ENCODE data around the gene CHM.

CHM gene

DNA sequence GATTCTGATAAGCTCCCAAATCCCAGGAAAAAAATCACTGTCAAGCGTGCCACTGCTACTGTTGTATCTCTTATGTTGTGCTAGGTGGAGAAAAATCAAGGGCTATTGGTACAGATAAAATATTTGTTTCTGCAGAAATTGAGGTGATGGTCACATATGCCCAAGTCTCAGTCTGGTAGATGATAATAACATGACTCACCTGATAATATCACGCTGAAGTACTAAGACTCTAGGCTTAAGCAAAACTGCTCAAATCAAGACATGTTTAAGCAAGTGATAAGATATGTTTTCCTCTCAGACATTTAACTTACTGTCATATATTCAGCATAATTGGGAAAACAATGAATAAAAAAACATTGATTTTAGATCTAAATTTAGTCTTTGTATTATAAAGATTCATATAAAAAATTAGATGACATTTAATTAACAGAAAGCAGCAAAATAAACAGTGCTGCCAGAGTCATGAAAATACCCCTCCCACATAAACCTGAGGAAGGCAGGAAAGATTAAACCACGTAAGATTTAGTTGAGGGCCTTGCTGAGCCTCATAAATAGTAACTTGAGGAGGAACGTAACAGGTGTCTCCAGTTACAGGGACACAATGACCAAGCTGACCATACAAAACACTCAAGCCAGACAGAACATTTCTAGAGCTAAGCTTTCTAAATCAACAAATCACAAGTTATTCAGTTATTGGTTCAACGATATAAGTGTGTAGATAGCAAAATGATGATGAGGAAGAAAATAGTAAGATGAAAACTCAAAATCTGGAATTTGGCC, 143.5 kb downstream of the CHM start:
- DNase-seq, result no peak

DNA sequence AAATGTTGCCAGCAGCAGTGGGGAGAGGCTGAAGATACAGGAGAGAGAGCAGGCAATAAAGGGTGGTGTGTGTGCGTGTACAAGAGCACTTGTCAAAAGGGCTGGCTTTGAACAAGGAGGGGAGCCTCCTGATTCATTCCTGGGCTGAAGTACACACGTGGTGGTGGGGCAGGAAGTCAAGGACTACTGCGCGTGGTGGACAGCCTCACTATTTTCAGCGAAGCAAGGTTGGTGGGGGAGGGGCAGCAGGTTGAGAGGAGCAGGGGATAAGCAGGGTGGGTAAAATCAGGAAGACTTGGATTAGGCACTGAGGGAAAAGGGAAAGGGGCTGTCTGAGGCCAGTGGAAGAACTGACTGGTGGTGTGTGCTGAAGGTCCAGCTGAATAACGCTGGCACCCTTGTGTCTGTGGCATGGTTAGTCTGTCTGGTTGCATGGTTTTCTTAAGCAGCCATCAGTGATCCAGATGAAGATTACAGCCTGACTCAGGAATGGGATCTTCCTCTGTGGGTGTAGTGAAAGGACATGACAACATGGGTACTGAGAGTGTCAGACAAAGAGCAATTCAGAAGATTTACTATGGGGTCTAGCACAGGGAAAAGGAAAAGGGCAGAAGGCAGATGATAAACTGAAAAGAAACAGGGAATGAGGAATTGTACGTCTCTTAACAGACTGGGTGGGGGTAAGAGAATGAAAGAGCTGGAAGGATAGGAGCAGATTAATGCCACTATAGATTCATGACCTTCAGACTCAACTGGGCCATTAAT, 149.8 kb downstream of the CHM start:
- no peak for DNase-seq

DNA sequence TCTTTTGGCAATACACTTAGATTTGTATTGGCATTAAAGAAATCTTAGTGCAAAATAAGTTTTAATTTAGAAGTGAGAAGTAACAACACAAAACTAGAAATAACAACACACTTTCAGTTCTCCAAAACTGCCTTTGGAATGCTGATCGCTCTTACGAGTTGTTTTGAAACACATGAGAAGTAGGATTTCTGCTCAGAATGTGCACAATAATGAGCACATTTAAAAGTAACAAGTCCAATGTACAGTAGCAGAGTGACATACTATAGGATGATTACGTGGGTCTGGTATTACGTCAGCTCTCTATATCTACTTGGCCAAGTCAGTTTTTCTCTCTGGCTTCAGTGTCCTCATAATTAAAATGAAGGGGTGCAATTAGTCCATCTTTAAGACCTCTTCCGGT, 164.8 kb downstream of the CHM start:
- DNase-seq, result no peak

DNA sequence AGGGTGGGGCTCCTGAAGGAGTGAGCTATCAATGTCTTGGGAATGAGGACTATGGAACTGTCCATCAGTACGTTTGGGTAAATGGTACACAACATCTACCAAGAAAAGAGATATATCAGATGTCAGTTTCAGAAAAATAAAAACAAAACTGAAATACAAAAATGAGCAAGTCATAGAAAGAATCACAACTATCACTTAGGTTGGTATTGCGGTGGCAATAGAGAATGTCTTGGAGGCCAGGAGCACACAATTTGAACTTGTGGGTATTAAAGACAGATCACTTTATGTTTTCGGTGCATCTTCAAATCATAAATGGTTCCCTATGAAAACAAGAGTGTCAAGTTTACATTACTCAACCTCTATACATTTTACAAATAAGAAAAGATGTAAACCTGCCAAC, 176.8 kb downstream of the CHM start:
- no peak for DNase-seq

DNA sequence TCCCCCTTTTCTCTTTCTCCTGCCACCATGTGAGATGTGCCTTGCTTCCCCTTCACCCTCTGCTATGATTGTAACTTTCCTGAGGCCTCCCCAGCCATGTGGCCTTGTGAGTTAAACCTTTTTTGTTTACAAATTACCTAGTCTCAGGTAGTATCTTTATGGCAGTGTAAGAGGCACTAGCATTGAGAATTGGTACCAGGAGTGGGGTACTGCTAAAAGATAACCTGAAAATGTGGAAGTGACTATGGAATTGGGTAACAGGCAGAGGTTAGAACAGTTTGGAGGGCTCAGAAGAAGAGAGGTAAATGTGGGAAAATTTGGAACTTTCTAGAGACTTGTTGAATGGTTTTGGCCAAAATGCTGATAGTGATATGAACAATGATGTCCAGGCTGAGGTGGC, 182.0 kb downstream of the CHM start:
- no peak for DNase-seq

DNA sequence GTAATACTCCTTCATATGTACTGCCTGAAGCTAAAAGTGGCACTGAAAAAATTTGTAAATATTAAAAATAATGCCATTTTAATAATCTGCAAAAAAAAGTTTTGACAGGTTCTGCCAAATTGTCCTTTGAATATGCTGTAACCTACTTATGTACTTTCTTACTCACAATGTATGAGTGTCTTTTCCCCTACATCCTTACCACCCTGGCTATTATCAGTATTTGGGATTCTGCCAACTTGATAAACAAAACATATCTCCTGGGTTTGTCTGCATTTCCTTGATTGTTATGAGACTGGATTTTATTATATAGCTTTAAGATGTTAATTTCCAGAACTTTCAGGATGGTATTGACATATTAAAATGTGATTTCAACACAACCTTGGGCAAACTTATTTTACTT, 187.9 kb downstream of the CHM start:
- DNase-seq, result no peak

DNA sequence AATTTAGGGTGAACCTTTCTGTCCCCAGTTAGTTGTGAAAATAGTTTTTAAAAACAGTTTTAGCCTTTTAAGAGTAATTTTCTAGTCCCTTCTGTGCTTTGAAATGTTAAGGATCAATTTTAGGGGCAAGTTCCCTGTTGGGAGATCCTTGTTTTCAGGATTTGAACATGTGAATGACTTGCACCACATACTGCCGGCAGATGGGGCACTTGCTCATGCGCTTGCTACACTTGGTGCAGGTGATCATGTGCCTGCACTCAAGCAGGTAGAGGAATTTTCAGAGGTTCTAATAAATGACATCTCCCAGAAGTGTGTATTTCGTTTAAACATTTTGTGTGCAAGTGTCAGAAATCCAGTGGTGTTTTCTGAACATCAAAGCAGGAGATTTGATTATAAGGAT, 195.9 kb downstream of the CHM start:
- DNase-seq, result no peak

DNA sequence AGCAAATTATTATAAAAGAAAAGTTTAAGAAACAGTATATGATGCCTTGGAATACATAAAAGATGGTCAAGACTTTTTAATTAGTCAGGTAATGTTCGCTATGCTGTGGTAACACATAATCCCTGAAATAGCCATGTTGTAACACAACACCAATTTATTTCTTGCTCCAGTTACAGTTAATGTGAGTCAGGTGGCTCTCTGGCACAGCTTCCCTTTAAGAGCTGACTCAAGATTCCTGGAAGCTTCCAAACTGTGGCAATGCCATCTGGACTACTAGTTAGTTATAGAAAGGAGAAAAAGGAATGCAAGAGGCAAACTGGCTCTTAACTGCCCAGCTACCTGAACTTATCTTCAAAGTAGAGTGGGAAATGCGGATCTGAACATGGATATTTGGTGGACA, 210.5 kb downstream of the CHM start:
- DNase-seq, result peak; percentile 83

DNA sequence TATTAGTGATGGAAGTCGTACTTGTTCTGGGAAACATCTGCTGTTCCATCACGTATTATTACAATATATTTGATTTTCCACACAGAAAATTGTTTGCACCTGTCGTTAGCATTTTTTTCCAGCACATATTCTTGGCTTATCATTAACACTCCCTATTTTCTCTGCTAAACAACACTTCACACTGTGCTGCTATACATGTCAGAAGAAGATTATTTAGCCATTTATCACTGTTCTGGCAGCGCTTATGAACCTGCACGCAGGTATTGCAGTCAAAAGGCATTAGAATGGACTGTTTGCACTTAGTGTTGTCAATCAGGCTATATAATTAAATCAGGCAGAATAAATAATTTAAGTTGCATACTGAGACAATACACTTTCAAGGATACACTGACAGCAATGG, 218.6 kb downstream of the CHM start:
- no peak for DNase-seq

DNA sequence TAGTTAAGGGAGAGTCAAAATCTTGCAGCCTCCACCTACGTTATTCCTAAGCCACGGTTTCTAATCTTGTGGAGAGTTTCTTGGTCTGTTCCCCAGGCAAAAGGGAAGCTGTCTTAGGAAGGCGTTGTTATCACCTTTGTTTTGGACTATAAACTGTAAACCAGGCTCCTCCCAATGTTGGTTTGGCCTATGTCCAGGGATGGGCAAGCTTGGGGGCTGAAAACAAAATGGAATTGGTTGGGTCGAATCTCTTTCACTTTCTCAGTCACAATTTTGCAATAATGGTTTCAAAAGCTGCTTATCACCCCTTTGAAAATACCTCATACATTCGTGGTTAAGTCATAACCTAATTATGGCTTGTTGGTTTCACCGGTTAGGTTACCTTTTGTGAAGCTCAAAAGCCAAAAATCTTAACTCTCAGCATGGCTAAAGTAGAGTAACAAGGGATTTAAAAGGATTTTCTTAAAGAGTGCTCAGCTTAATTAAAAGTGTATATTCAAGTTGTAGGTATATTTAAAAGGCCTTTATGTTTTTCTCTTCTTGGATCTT, 232.1 kb downstream of the CHM start:
- DNase-seq, result no peak
